K562 (cell line): ENCODE results near the gene BGLAP. TPM values are rescaled to one million over a fixed set of nuclear protein-coding genes. Genes with fewer than 3 reads are reported as not detected.

Experiments
- ATAC-seq: fragments of 200-7000 bp; cut with Tn5 transposase; 3 replicates; pipeline ENCODE4 v1.9.1; 2020; ENCODE audit warnings: moderate library complexity
- BruUV-seq: library from RNA; stranded (reverse); fragments of 400-500 nt; replicated peaks from 2 replicates; lab custom pipeline; 2021; lab: Mats Ljungman, UMichigan
- CTCF ChIA-PET: fragments of 300-600 bp; formaldehyde crosslinking; extraction: SDS; loops from one replicate; lab custom pipeline; 2021; ENCODE audit warnings: low intra/inter-chr PET ratio; lab: Yijun Ruan, JAX
- POLR2A ChIA-PET: fragments of 300-600, 350-650 bp; sonication (Branson Sonifier 250); formaldehyde crosslinking; extraction: SDS; loops from one replicate; lab custom pipeline; 2021; ENCODE audit warnings: antibody characterized with exemption, inconsistent platforms; lab: Yijun Ruan, JAX
- DNase-seq, 4 experiments: peaks; one replicate each; pipeline versions ENCODE4 v3.0.0 to v3.0.0-alpha.2; 2011 to 2018; ENCODE audit warnings: low spot score in 3 of 4, mixed read lengths in 3 of 4; ENCODE audit errors: extremely low read depth in 1 of 4
- FAIRE-seq: peaks from 2 replicates; lab custom pipeline; 2011; peaks lifted over from hg19 to GRCh38; lab: Jason Lieb, UNC
- H2AFZ ChIP-seq: 2 replicates; pipeline ENCODE4 v1.6.0; 2011; ENCODE audit warnings: low read depth, low read length, control low read depth, inconsistent platforms
- H3K27ac ChIP-seq: fragments of 200-600 bp; 3 replicates; pipeline ENCODE4 v1.8.0; 2011; ENCODE audit warnings: low read depth, mild to moderate bottlenecking, control low read depth, inconsistent platforms, low read length, moderate library complexity, mixed read lengths; ENCODE audit errors: extremely low read depth
- H3K27me3 ChIP-seq, 2 experiments: fragments of 300-600 bp in 1 of 2; 2 replicates in 1 of 2; 3 replicates in 1 of 2; pipeline versions ENCODE4 v1.6.0 to v1.8.0; 2011; ENCODE audit warnings: inconsistent platforms in 2 of 2, low read length in 2 of 2, mild to moderate bottlenecking in 1 of 2, mixed read lengths in 1 of 2, moderate library complexity in 1 of 2; ENCODE audit not compliant: control insufficient read depth in 2 of 2, insufficient read depth in 2 of 2
- H3K36me3 ChIP-seq: fragments of 300-600 bp; 3 replicates; pipeline ENCODE4 v1.8.0; 2011; ENCODE audit warnings: mild to moderate bottlenecking, low read length, inconsistent platforms; ENCODE audit not compliant: control insufficient read depth, insufficient read depth
- H3K4me1 ChIP-seq, 2 experiments: fragments of 200-600 bp in 1 of 2; replicated peaks in 1 of 2; 2 replicates in 1 of 2; 3 replicates in 1 of 2; pipeline versions ENCODE4 v1.5.1 to v1.8.0; 2011; ENCODE audit warnings: inconsistent platforms in 2 of 2, low read length in 2 of 2, mild to moderate bottlenecking in 1 of 2, mixed read lengths in 1 of 2, moderate library complexity in 1 of 2; ENCODE audit not compliant: control insufficient read depth in 2 of 2, insufficient read depth in 2 of 2
- H3K4me2 ChIP-seq: 2 replicates; pipeline ENCODE4 v1.6.1; 2011; ENCODE audit warnings: low read length, control low read depth, inconsistent platforms, mixed read lengths; ENCODE audit not compliant: insufficient read depth
- H3K4me3 ChIP-seq: fragments of 200-600 bp; sonication (generic), shearing (Covaris generic); 2 replicates; pipeline ENCODE4 v1.5.1; 2016; ENCODE audit warnings: control low read depth, inconsistent platforms
- H3K79me2 ChIP-seq: fragments of 200-600 bp; 3 replicates; pipeline ENCODE4 v1.8.0; 2011; ENCODE audit warnings: low read length, inconsistent platforms; ENCODE audit not compliant: control insufficient read depth, insufficient read depth
- H3K9ac ChIP-seq, 2 experiments: 2 replicates each; pipeline versions ENCODE4 v1.6.0 to v1.6.1; 2011; ENCODE audit warnings: low read depth in 2 of 2, low read length in 2 of 2, control low read depth in 1 of 2, inconsistent platforms in 1 of 2, mild to moderate bottlenecking in 1 of 2, mixed read lengths in 1 of 2; ENCODE audit not compliant: insufficient read depth in 1 of 2
- H3K9me1 ChIP-seq: one replicate; pipeline ENCODE4 v1.6.0; 2011; ENCODE audit warnings: inconsistent platforms, mild to moderate bottlenecking, low read length, moderate library complexity; ENCODE audit not compliant: control insufficient read depth, insufficient read depth
- H3K9me3 ChIP-seq: replicated peaks from 2 replicates; pipeline ENCODE4 v1.5.1; 2011; ENCODE audit warnings: low read depth, low read length, inconsistent platforms; ENCODE audit not compliant: control insufficient read depth, insufficient read depth
- H4K20me1 ChIP-seq: replicated peaks from 2 replicates; pipeline ENCODE4 v1.6.1; 2011; ENCODE audit warnings: low read length, inconsistent platforms, mixed read lengths; ENCODE audit not compliant: control insufficient read depth, insufficient read depth
- CREB1 ChIP-seq, 2 experiments: sonication (generic) in 1 of 2; formaldehyde crosslinking in 1 of 2; IDR thresholded peaks; 2 replicates each; pipeline versions ENCODE4 v1.6.1 to v1.8.0; 2012 to 2022; ENCODE audit warnings: inconsistent platforms in 1 of 2, mild to moderate bottlenecking in 1 of 2, missing genetic modification reagents in 1 of 2, moderate library complexity in 1 of 2
- GTF2E2 ChIP-seq: fragments of 200-800 bp; sonication (Bioruptor generic); IDR thresholded peaks from 2 replicates; pipeline ENCODE4 v1.6.1; 2016; ENCODE audit warnings: missing genetic modification characterization, missing compliant biosample characterization
- HOMEZ ChIP-seq: fragments of 250-450 bp; sonication (Bioruptor Pico); IDR thresholded peaks from 2 replicates; pipeline ENCODE4 v1.4.0; 2020; ENCODE audit warnings: mild to moderate bottlenecking, moderate library complexity
- HOXB6 ChIP-seq: fragments of 250-450 bp; sonication (Bioruptor Pico); IDR thresholded peaks from 2 replicates; pipeline ENCODE4 v1.5.1; 2022; ENCODE audit warnings: mild to moderate bottlenecking, borderline replicate concordance
- OTX1 ChIP-seq: fragments of 450-650 bp; formaldehyde crosslinking; IDR thresholded peaks from 2 replicates; pipeline ENCODE4 v1.4.0; 2022; ENCODE audit warnings: mild to moderate bottlenecking
- RFX1 ChIP-seq: fragments of 450-650 bp; IDR thresholded peaks from 2 replicates; pipeline ENCODE4 v1.6.1; 2016; ENCODE audit warnings: mild to moderate bottlenecking, moderate library complexity
- ZBTB17 ChIP-seq: fragments of 450-650 bp; formaldehyde crosslinking; IDR thresholded peaks from 2 replicates; pipeline ENCODE4 v1.4.0; 2020; ENCODE audit warnings: mild to moderate bottlenecking
- ZNF224 ChIP-seq: sonication (generic); formaldehyde crosslinking; IDR thresholded peaks from 2 replicates; pipeline ENCODE4 v1.8.0; 2022; ENCODE audit warnings: mild to moderate bottlenecking, missing genetic modification reagents
- ZNF644 ChIP-seq: fragments of 200-800 bp; sonication (Bioruptor generic); IDR thresholded peaks from 2 replicates; pipeline ENCODE4 v1.6.1; 2016; ENCODE audit warnings: low read depth, missing genetic modification characterization, missing compliant biosample characterization
- WGBS: fragments of 100-300 bp; shearing (Covaris generic); methylation state at CpG from one replicate; pipeline ENCODE4 v1.1.6; 2016; ENCODE audit warnings: low coverage, mixed read lengths; ENCODE audit not compliant: insufficient coverage; ENCODE audit errors: missing lambda C conversion rate; 5-methylcytosine and 5-hydroxymethylcytosine counted together
- in situ Hi-C: fragments of 300-500 bp; cut with MboI; formaldehyde crosslinking; loops from 4 replicates; pipeline ENCODE4 v1.15.0; 2018; ENCODE audit warnings: inconsistent platforms, mixed read lengths
- intact Hi-C: fragments of 100-400 bp; cut with micrococcal nuclease; formaldehyde crosslinking; loops from 2 replicates; pipeline ENCODE4 v1.14.2; 2022
- polyA plus RNA-seq, 8 experiments: library from polyadenylated mRNA; depleted of rRNA in 4 of 8; stranded (reverse) in 5 of 8; unstranded in 3 of 8; fragments of >200 nt; fragmentation: Nextera tagmentation in 2 of 8; fragmentation: Illumina TruSeq in 1 of 8; extraction: Ambion mirVana in 2 of 8; extraction: Trizol in 1 of 8; gene quantifications; 2 replicates each; pipeline versions ENCODE4 v1.2.1 to v1.2.3, GENCODE V29; 2011 to 2014; ENCODE audit warnings: inconsistent platforms in 1 of 8, missing spikeins in 1 of 8
- total RNA-seq, 7 experiments: library from RNA; depleted of rRNA in 6 of 7; stranded (reverse); fragments of >200 nt in 6 of 7; fragmentation: Illumina TruSeq in 2 of 7; extraction: Trizol in 2 of 7; gene quantifications; 2 replicates each; pipeline versions ENCODE4 v1.2.1 to v1.2.3, GENCODE V29; 2011 to 2021; ENCODE audit warnings: low replicate concordance in 1 of 7

Gene BGLAP
- total and polyA plus RNA-seq, 9 of the 15 experiments (the other 6 are each of a cell fraction or from before 2014, with no cell fraction given): 0.15 to 1.4 (median 0.28) TPM; not detected in 3

- H3K36me3 ChIP-seq: peaks cover 35% of the 10 kb centered on the region
- peak within 1 kb of the TSS; percentile 91 to 97 for H3K9ac ChIP-seq
- no peak for DNase-seq
- ChIA-PET POLR2A (interaction anchor here (1.2 to 6.3 kb wide), 7 partner anchors 10 to 71 kb away, joined by 3 to 63 read pairs (median 6); partner anchors contain the start of genes GLMP, PMF1 and VHLL), CTCF (no interaction called here)
- in situ Hi-C loops: no loop called here
- no peaks in the 10 kb centered on the region for H3K9me1 ChIP-seq
- no peaks in the 10 kb centered on the region for H3K9me3 ChIP-seq
- no peak for FAIRE-seq
- no peak for TF ChIP-seq HOMEZ (CRISPR knock-in tag)
- TF ChIP-seq OTX1: no peak
- TF ChIP-seq RFX1: no peak
- TF ChIP-seq ZBTB17 (CRISPR knock-in tag): no peak
- no peak for TF ChIP-seq GTF2E2 (tag)
- TF ChIP-seq ZNF644: no peak
- no peak for TF ChIP-seq ZNF224
- TF ChIP-seq CREB1 (IDR thresholded peaks at IDR 0.05): no peak
- no peak for TF ChIP-seq CREB1 (CRISPR knock-in tag; IDR thresholded peaks at IDR 0.05)
- TF ChIP-seq HOXB6 (CRISPR knock-in tag): no peak
- WGBS: 81% methylated on average over 7 of the region's 7 CpGs
- peak within 1 kb of the TSS; percentile 93 for H3K27ac ChIP-seq
- peaks cover 11% of the 10 kb centered on the region; the same call in 1 of the 2 replicates for H4K20me1 ChIP-seq
- no peaks in the 10 kb centered on the region for H3K27me3 ChIP-seq
- no TSS peak for BruUV-seq
- H3K4me1 ChIP-seq: peaks cover 6 to 10% of the 10 kb centered on the region in 2 experiments; a peak in 4 of 5 replicates
- no peak for ATAC-seq
- peaks cover 45% of the 10 kb centered on the region for H3K79me2 ChIP-seq
- peak within 1 kb of the TSS; percentile 97 for H3K4me3 ChIP-seq
- peak within 1 kb of the TSS; percentile 100 for H3K4me2 ChIP-seq
- peak within 1 kb of the TSS; percentile 97 for H2AFZ ChIP-seq
- intact Hi-C loops: no loop called here
These were observed 42.1 kb downstream of the BGLAP start, which contains the start of gene TMEM79 for GRCh38 chr1:156284112-156284511. TSS of gene TMEM79 (plus strand) at chr1:156284325. CDS start at chr1:156285227, 902 bp downstream.
